PC-9 (cell line): ENCODE data around the gene LRFN4. TPM values are rescaled to one million over a fixed set of nuclear protein-coding genes. Genes with fewer than 3 reads are reported as not detected.

Experiments
- BruUV-seq: library from RNA; stranded (reverse); fragments of 400-500 nt; replicated peaks from 2 replicates; lab custom pipeline; 2021; lab: Mats Ljungman, UMichigan
- CTCF ChIA-PET: fragments of 300-600 bp; sonication (Branson Sonifier 250); formaldehyde crosslinking; loops from one replicate; lab custom pipeline; 2022; ENCODE audit warnings: antibody characterized with exemption; lab: Charles Lee
- POLR2A ChIA-PET: fragments of 300-600 bp; sonication (Branson Sonifier 250); formaldehyde crosslinking; loops from one replicate; lab custom pipeline; 2022; ENCODE audit warnings: antibody characterized with exemption; ENCODE audit not compliant: unreplicated experiment; lab: Charles Lee
- DNase-seq, 2 experiments: peaks; one replicate each; pipeline versions ENCODE4 v3.0.0 to v3.0.0-alpha.2; 2015 to 2022; ENCODE audit warnings: mixed read lengths in 1 of 2
- H2AFZ ChIP-seq: fragments of 200-600 bp; sonication (generic); 2 replicates; pipeline ENCODE4 v1.8.1; 2017; ENCODE audit warnings: antibody characterized with exemption
- H3F3A ChIP-seq: fragments of 200-600 bp; sonication (generic); 2 replicates; pipeline ENCODE4 v1.8.1; 2017; ENCODE audit warnings: antibody characterized with exemption, mild to moderate bottlenecking, low read depth; ENCODE audit not compliant: insufficient read depth
- H3K27ac ChIP-seq: fragments of 200-600 bp; sonication (generic); 2 replicates; pipeline ENCODE4 v1.6.1; 2016; ENCODE audit warnings: mixed run types
- H3K27me3 ChIP-seq: fragments of 200-600 bp; sonication (generic); 2 replicates; pipeline ENCODE4 v1.6.1; 2016; ENCODE audit warnings: low read depth, mixed run types; ENCODE audit not compliant: insufficient read depth
- H3K36me3 ChIP-seq: fragments of 200-600 bp; sonication (generic); 2 replicates; pipeline ENCODE4 v1.6.1; 2016; ENCODE audit warnings: low read depth, mixed run types
- H3K4me1 ChIP-seq: fragments of 200-600 bp; sonication (generic); replicated peaks from 2 replicates; pipeline ENCODE4 v1.6.1; 2016; ENCODE audit warnings: mixed run types; ENCODE audit not compliant: insufficient read depth
- H3K4me2 ChIP-seq: fragments of 200-600 bp; sonication (generic); 2 replicates; pipeline ENCODE4 v1.6.1; 2017; ENCODE audit warnings: mixed run types
- H3K4me3 ChIP-seq: fragments of 200-600 bp; sonication (generic); 2 replicates; pipeline ENCODE4 v1.6.1; 2016; ENCODE audit warnings: mixed run types
- H3K79me2 ChIP-seq: fragments of 200-600 bp; sonication (generic); 2 replicates; pipeline ENCODE4 v1.6.1; 2017; ENCODE audit warnings: low read depth, mixed run types
- H3K9me2 ChIP-seq: fragments of 200-600 bp; sonication (generic); 2 replicates; pipeline ENCODE4 v1.8.1; 2017; ENCODE audit warnings: mild to moderate bottlenecking; ENCODE audit not compliant: insufficient read depth
- H3K9me3 ChIP-seq: fragments of 200-600 bp; sonication (generic); 2 replicates; pipeline ENCODE4 v1.8.1; 2016; ENCODE audit warnings: low read depth; ENCODE audit not compliant: insufficient read depth
- H4K20me1 ChIP-seq: fragments of 200-600 bp; sonication (generic); 2 replicates; pipeline ENCODE4 v1.8.1; 2017; ENCODE audit not compliant: insufficient read depth
- CTCF ChIP-seq: fragments of 200-600 bp; sonication (generic); conservative IDR thresholded peaks from 2 replicates; pipeline ENCODE4 v1.6.1; 2017; ENCODE audit warnings: mixed run types, antibody characterized with exemption, mild to moderate bottlenecking, moderate library complexity
- EZH2 ChIP-seq: fragments of 200-600 bp; sonication (generic); IDR thresholded peaks from 2 replicates; pipeline ENCODE4 v1.8.0; 2017; ENCODE audit warnings: antibody characterized with exemption, low read depth
- intact Hi-C: fragments of 100-400 bp; cut with micrococcal nuclease; formaldehyde crosslinking; loops from one replicate; pipeline ENCODE4 v1.10.0; 2022; ENCODE audit not compliant: unreplicated experiment
- total RNA-seq: library from RNA; stranded (reverse); gene quantifications from 2 replicates; pipeline ENCODE4 v1.2.3, GENCODE V29; 2021

Gene LRFN4
- total RNA-seq, 1 experiment from 2014 or later = 13.8 TPM

GRCh38 chr11:66866007-66866406 is 9.1 kb downstream of the LRFN4 start:
- H3K36me3 ChIP-seq = no peaks in the 10 kb centered on the region
- no peaks in the 10 kb centered on the region for H3K79me2 ChIP-seq
- TF ChIP-seq CTCF (no peak), EZH2 (no peak)
- H3K9me2 ChIP-seq = no peaks in the 10 kb centered on the region
- no peaks in the 10 kb centered on the region for H4K20me1 ChIP-seq
- DNase-seq = no peak
- no peak overlapping the region for H3K4me3 ChIP-seq
- no peaks in the 10 kb centered on the region for H3K27me3 ChIP-seq
- no peak overlapping the region for H2AFZ ChIP-seq
- BruUV-seq = no TSS peak
- ChIA-PET POLR2A (no interaction called here), CTCF (no interaction called here)
- intact Hi-C loops = no loop called here
- H3K9me3 ChIP-seq = no peaks in the 10 kb centered on the region
- no peak overlapping the region for H3K27ac ChIP-seq
- H3K4me2 ChIP-seq = no peak overlapping the region
- H3F3A ChIP-seq = peaks cover 13% of the 10 kb centered on the region; the same call in 1 of the 2 replicates
- H3K4me1 ChIP-seq = peaks cover 5% of the 10 kb centered on the region; the same call in 1 of the 2 replicates

GRCh38 chr11:66866511-66866986 is 9.7 kb downstream of the LRFN4 start:
- Histone ChIP-seq H3K79me2 (no peaks in the 10 kb centered on the region), H4K20me1 (no peaks in the 10 kb centered on the region), H3K9me3 (no peaks in the 10 kb centered on the region), H2AFZ (no peak overlapping the region), H3K4me3 (no peak overlapping the region), H3K36me3 (no peaks in the 10 kb centered on the region), H3K27me3 (no peaks in the 10 kb centered on the region), H3K27ac (no peak overlapping the region), H3K4me1 (peaks cover 5% of the 10 kb centered on the region; the same call in 1 of the 2 replicates), H3K4me2 (no peak overlapping the region), H3K9me2 (no peaks in the 10 kb centered on the region), H3F3A (peaks cover 13% of the 10 kb centered on the region; the same call in 1 of the 2 replicates)
- POLR2A ChIA-PET = no interaction called here
- TF ChIP-seq CTCF = no peak
- TF ChIP-seq EZH2 = no peak
- CTCF ChIA-PET = no interaction called here
- intact Hi-C loops = no loop called here
- BruUV-seq = no TSS peak
- DNase-seq = no peak

GRCh38 chr11:66867425-66868040 is 10.7 kb downstream of the LRFN4 start:
- H3K36me3 ChIP-seq = no peaks in the 10 kb centered on the region
- H3K4me1 ChIP-seq = peaks cover 5% of the 10 kb centered on the region; the same call in 1 of the 2 replicates
- BruUV-seq = no TSS peak
- H3K9me2 ChIP-seq = no peaks in the 10 kb centered on the region
- H4K20me1 ChIP-seq = no peaks in the 10 kb centered on the region
- H3F3A ChIP-seq = peaks cover 13% of the 10 kb centered on the region; the same call in 1 of the 2 replicates
- no peak overlapping the region for H3K4me3 ChIP-seq
- TF ChIP-seq CTCF (no peak), EZH2 (no peak)
- H3K79me2 ChIP-seq = no peaks in the 10 kb centered on the region
- ChIA-PET CTCF (no interaction called here), POLR2A (interaction anchor here (0.6 kb wide), 1 partner anchor 37 kb away, joined by 6 read pairs; no protein-coding TSS in a partner anchor)
- no peak overlapping the region for H3K4me2 ChIP-seq
- intact Hi-C loops = no loop called here
- no peak overlapping the region for H2AFZ ChIP-seq
- H3K27ac ChIP-seq = no peak overlapping the region
- no peak for DNase-seq
- H3K27me3 ChIP-seq = no peaks in the 10 kb centered on the region
- H3K9me3 ChIP-seq = no peaks in the 10 kb centered on the region
